HUDEP-2 (cell line): Measurements from ENCODE around the gene OSGEP.

Experiments
- DNase-seq, 76 experiments: peaks; one replicate each; lab custom pipeline; 2025; ENCODE audit not compliant: unreplicated experiment in 76 of 76; lab: John Stamatoyannopoulos, UW

The OSGEP gene

DNA sequence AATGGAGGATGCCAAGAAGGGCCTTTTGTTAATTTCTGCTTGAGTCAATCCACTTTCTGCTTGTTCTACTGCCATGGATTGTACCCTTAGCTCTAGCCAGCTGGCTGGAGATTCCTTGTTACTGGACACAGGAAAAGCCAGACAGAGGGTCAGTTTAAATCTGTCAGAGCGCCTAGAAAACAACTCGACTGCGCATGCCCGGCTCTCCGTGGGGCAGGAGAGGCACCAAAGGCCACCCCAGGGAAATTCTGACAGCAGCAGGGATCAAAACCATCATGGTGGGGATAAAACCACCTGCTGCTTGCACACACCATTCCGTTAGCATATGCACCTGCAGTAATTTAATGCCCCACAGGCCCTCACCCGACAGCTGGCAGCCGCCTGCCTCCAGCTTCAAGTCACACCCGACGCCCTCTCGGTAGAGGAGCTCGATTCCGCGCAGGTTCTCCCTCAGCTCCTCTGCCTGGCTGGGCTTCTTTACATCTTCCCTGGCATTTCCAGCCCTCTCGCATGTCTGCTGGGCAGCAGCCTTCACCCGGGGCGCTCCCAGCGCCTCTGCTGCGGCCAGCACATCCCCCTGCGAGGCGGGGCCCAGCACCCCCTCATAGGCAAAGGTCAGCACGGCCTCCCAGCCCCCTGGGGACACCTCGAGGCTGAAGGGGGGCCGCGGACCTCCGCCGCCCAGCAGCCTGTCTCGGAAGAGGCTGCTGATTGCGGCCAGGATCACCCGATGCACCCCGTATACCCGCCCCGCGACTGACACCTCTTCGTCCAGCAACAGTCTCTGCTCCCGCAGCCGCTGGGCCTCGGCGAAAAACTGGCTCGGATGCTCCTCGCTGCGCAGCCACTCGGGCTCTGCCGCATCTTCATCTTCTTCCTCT lies 19.7 kb downstream of the OSGEP start:
- DNase-seq = no peak

- no peak for DNase-seq
These were observed 24.6 kb downstream of the OSGEP start for GRCh38 chr14:20429801-20430669.

GRCh38 chr14:20428802-20429201 lies 25.8 kb downstream of the OSGEP start:
- DNase-seq = peak in 1 of 76 experiments; percentile 2

- no peak for DNase-seq
These were observed 26.6 kb downstream of the OSGEP start for GRCh38 chr14:20428010-20428365.

GRCh38 chr14:20427231-20428009 lies 27.2 kb downstream of the OSGEP start:
- DNase-seq = no peak

GRCh38 chr14:20424851-20425250 lies 29.8 kb downstream of the OSGEP start:
- DNase-seq = no peak

GRCh38 chr14:20422886-20423285 lies 31.7 kb downstream of the OSGEP start:
- DNase-seq = no peak

DNA sequence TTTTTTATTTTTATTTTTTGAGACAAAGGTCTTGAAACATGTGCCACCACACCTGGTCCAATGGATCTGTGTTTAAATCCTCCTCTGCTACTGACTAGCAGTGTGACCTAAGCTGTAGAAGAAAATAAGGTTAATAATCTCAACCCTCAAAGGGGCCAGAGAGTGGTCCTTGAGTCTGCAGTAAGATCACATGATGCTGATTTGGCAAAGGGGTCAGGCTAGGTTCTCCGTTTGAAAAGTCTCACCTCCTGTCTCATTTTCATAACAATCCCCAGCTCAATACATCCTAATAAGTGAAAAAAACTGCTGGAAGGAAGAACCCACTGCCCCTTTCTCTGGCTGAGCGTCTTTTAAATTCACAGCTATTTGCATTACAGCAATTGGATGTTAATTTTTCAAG lies 33.3 kb downstream of the OSGEP start:
- DNase-seq = no peak

- no peak for DNase-seq
These were observed 35.2 kb downstream of the OSGEP start for GRCh38 chr14:20419419-20419818.

- no peak for DNase-seq
These were observed 36.1 kb downstream of the OSGEP start for GRCh38 chr14:20418501-20418909.

- no peak for DNase-seq
These were observed 37.1 kb downstream of the OSGEP start for GRCh38 chr14:20417250-20418186.

GRCh38 chr14:20416223-20416622 lies 38.4 kb downstream of the OSGEP start:
- DNase-seq = no peak

DNA sequence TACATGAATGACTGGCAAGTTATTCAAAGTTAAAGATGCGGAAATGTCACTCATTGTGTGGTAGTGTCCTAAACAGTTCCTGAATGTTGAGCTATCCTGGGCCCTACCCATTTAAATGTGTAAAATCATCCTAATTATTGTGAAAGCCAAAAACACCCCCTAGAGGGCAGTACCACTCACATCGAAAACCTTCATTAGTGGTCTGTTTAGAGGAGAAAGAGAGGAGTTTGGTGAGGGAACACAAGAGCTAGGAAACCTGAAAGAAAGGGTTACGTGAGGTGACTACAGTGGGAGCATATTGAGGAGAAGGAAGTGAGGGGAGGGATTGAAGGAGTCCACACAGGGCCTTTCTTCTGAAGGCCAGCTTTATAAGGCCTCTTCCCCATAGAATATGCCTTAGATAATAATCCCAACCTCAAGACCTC lies 38.8 kb downstream of the OSGEP start:
- DNase-seq = peak in 38 of 76 experiments; percentile 2 to 67 (median 32)

- DNase-seq = no peak
These were observed 40.9 kb downstream of the OSGEP start for GRCh38 chr14:20413744-20414082.

- DNase-seq = peak in 68 of 76 experiments; percentile 8 to 75 (median 52)
These were observed 41.5 kb downstream of the OSGEP start, which contains the start of gene TEP1 for GRCh38 chr14:20412876-20413743. TSS of gene TEP1 (minus strand) at chr14:20413501. CDS start at chr14:20408439, 5,062 bp downstream.

- DNase-seq = no peak
These were observed 42.2 kb downstream of the OSGEP start for GRCh38 chr14:20412411-20412810.

DNA sequence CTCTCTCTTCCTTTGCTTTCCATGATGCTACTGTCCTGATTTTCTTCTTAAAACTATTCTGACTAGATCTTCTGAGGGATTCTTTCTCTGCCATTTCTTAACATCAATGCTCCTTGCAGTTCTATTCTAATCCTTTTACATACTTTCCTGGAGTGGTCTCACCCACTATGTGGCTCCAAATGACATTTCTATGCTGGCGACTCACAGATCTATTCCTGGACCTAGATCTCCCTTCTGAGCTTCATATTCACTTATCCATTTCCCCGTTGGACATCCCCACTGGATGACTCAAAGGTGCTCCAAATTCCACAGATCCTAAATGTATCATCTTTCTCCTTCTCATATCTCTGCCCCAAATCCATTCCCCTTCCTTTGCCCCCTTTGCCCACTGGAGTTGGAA lies 45.4 kb downstream of the OSGEP start:
- DNase-seq = no peak

- no peak for DNase-seq
These were observed 51.1 kb downstream of the OSGEP start for GRCh38 chr14:20403521-20403920.
